ENCODE measurements around the gene PADI6. TPM values are rescaled to one million over a fixed set of nuclear protein-coding genes. Genes with fewer than 3 reads are reported as not detected.
A peak's percentile ranks its signal among the peaks of the same experiment; 100 is the strongest.

Gene PADI6
- total and polyA plus RNA-seq, 4 donors = not detected

DNA sequence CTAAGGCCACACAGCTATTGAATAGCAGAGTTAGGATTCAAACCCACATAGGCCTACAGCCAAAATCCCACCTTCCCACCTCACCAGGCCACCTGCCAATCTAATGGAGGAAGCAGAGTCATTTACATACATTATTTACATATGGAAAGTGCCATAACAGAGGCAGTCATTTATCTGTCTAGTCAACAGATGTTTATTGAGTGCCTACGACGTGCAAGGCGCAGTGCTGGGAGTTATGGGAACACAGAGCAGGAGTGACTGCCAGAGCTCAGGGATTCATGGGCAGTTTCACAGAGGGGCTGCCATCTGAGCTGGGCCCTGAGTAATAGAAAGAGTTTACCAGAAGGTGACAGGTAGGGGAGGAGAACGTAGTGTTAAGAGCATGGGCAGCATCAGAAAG, 10.3 kb upstream of the PADI6 start:
- DNase-seq (no peak), ATAC-seq (ENCODE audit: insufficient read depth, low FRiP score) (no peak)
- peaks cover under 1 to 12% (median 2%) of the 10 kb centered on the region in 3 donors for H3K27me3 ChIP-seq (ENCODE audit: control insufficient read depth in 3 of 3, insufficient read depth in 3 of 3, low read length in 2 of 3)
- WGBS, 2 donors = 70 to 81% methylated on average over 4 of the region's 4 CpGs
- peaks cover 0 to 4% (median 0%) of the 10 kb centered on the region in 4 donors for H3K9me3 ChIP-seq (ENCODE audit: control insufficient read depth in 4 of 4, insufficient read depth in 3 of 4, low read length in 3 of 4)
- no peak overlapping the region for H3K9ac ChIP-seq (ENCODE audit: insufficient read depth in 1 of 2, low read length in 2 of 2)
- TF ChIP-seq, protein P1, sequence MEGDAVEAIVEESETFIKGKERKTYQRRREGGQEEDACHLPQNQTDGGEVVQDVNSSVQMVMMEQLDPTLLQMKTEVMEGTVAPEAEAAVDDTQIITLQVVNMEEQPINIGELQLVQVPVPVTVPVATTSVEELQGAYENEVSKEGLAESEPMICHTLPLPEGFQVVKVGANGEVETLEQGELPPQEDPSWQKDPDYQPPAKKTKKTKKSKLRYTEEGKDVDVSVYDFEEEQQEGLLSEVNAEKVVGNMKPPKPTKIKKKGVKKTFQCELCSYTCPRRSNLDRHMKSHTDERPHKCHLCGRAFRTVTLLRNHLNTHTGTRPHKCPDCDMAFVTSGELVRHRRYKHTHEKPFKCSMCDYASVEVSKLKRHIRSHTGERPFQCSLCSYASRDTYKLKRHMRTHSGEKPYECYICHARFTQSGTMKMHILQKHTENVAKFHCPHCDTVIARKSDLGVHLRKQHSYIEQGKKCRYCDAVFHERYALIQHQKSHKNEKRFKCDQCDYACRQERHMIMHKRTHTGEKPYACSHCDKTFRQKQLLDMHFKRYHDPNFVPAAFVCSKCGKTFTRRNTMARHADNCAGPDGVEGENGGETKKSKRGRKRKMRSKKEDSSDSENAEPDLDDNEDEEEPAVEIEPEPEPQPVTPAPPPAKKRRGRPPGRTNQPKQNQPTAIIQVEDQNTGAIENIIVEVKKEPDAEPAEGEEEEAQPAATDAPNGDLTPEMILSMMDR (IDR thresholded peaks at IDR 0.05; ENCODE audit: control extremely low read depth, extremely low read depth) = no peak
- H3K4me1 ChIP-seq (ENCODE audit: control insufficient read depth in 5 of 5, insufficient read depth in 5 of 5, low read length in 5 of 5) = no peaks in the 10 kb centered on the region
- H3K27ac ChIP-seq (ENCODE audit: low read depth in 1 of 2, low read length in 1 of 2) = no peak overlapping the region
- no peak overlapping the region for H3K4me3 ChIP-seq
- H3K36me3 ChIP-seq (ENCODE audit: control insufficient read depth in 4 of 4, insufficient read depth in 4 of 4, low read length in 4 of 4) = no peaks in the 10 kb centered on the region

DNA sequence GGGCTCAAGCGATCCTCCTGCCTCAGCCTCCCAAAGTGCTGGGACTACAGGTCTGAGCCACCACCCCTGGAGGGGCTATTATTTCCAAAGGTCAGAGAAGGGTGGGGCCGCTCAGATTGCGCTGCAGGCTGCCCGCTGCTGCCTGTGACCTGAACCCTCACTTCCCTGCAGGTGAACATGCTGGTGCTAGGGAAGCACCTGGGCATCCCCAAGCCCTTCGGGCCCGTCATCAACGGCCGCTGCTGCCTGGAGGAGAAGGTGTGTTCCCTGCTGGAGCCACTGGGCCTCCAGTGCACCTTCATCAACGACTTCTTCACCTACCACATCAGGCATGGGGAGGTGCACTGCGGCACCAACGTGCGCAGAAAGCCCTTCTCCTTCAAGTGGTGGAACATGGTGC, 8.6 kb upstream of the PADI6 start:
- Histone ChIP-seq H3K4me1 (ENCODE audit: control insufficient read depth in 5 of 5, insufficient read depth in 5 of 5, low read length in 5 of 5) (no peaks in the 10 kb centered on the region), H3K36me3 (ENCODE audit: control insufficient read depth in 4 of 4, insufficient read depth in 4 of 4, low read length in 4 of 4) (no peaks in the 10 kb centered on the region), H3K4me3 (no peak overlapping the region), H3K27me3 (ENCODE audit: control insufficient read depth in 3 of 3, insufficient read depth in 3 of 3, low read length in 2 of 3) (peaks cover 3 to 18% (median 6%) of the 10 kb centered on the region in 3 donors), H3K9me3 (ENCODE audit: control insufficient read depth in 4 of 4, insufficient read depth in 3 of 4, low read length in 3 of 4) (peaks cover 0 to 4% (median 0%) of the 10 kb centered on the region in 4 donors), H3K9ac (ENCODE audit: insufficient read depth in 1 of 2, low read length in 2 of 2) (no peak overlapping the region), H3K27ac (ENCODE audit: low read depth in 1 of 2, low read length in 1 of 2) (no peak overlapping the region)
- ATAC-seq (ENCODE audit: insufficient read depth, low FRiP score) (no peak), DNase-seq (no peak)
- TF ChIP-seq, protein P1 (IDR thresholded peaks at IDR 0.05; ENCODE audit: control extremely low read depth, extremely low read depth) = no peak
- 82 to 87% methylated on average over 12 of the region's 12 CpGs for WGBS, 2 donors

DNA sequence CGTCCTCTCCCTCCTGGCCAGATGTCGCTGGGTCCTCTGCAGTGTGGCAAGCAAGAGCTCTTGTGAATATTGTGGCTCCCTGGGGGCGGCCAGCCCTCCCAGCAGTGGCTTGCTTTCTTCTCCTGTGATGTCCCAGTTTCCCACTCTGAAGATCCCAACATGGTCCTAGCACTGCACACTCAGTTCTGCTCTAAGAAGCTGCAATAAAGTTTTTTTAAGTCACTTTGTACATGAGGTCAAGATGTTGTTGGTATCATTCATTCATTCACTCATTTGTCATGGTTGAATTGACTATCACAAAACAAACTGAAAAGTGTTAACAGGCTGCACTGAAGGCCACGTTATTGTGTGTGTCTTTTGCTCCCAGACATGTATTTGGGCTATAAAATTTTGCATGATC, 8.2 kb upstream of the PADI6 start:
- no peak overlapping the region for H3K4me3 ChIP-seq
- H3K4me1 ChIP-seq (ENCODE audit: control insufficient read depth in 5 of 5, insufficient read depth in 5 of 5, low read length in 5 of 5) = no peaks in the 10 kb centered on the region
- TF ChIP-seq, protein P1 (IDR thresholded peaks at IDR 0.05; ENCODE audit: control extremely low read depth, extremely low read depth) = no peak
- 78 to 94% methylated on average over 4 of the region's 4 CpGs for WGBS, 2 donors
- H3K36me3 ChIP-seq (ENCODE audit: control insufficient read depth in 4 of 4, insufficient read depth in 4 of 4, low read length in 4 of 4) = no peaks in the 10 kb centered on the region
- no peak for DNase-seq
- H3K27ac ChIP-seq (ENCODE audit: low read depth in 1 of 2, low read length in 1 of 2) = no peak overlapping the region
- H3K9me3 ChIP-seq (ENCODE audit: control insufficient read depth in 4 of 4, insufficient read depth in 3 of 4, low read length in 3 of 4) = peaks cover 0 to 4% (median 0%) of the 10 kb centered on the region in 4 donors
- no peak overlapping the region for H3K9ac ChIP-seq (ENCODE audit: insufficient read depth in 1 of 2, low read length in 2 of 2)
- ATAC-seq (ENCODE audit: insufficient read depth, low FRiP score) = no peak
- H3K27me3 ChIP-seq (ENCODE audit: control insufficient read depth in 3 of 3, insufficient read depth in 3 of 3, low read length in 2 of 3) = peaks cover 4 to 19% (median 6%) of the 10 kb centered on the region in 3 donors

DNA sequence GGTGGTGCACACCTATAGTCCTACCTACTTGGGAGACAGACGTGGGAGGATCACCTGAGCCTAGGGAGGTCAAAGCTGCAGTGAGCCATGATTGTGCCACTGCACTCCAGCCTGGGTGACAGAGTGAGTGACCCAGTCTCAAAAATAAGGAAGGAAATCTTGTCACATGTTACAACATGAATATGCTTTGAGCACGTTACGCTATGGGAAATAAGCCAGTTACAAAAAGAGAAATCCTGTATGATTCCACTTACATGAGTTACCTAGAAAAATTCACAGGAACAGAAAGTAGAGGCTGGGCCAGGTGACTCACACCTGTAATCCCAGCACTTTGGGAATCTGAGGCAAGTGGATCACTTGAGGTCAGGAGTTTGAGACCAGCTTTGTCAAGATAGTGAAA, 6.7 kb upstream of the PADI6 start:
- peak; percentile 62 for ATAC-seq (ENCODE audit: insufficient read depth, low FRiP score)
- no peaks in the 10 kb centered on the region for H3K36me3 ChIP-seq (ENCODE audit: control insufficient read depth in 4 of 4, insufficient read depth in 4 of 4, low read length in 4 of 4)
- H3K9ac ChIP-seq (ENCODE audit: insufficient read depth in 1 of 2, low read length in 2 of 2) = no peak overlapping the region
- WGBS, 2 donors = 15 to 44% methylated on average over 3 of the region's 3 CpGs
- TF ChIP-seq, protein P1 (IDR thresholded peaks at IDR 0.05; ENCODE audit: control extremely low read depth, extremely low read depth) = no peak
- DNase-seq = no peak
- H3K4me1 ChIP-seq (ENCODE audit: control insufficient read depth in 5 of 5, insufficient read depth in 5 of 5, low read length in 5 of 5) = no peaks in the 10 kb centered on the region
- no peak overlapping the region for H3K4me3 ChIP-seq
- peaks cover 8 to 17% (median 10%) of the 10 kb centered on the region in 3 donors for H3K27me3 ChIP-seq (ENCODE audit: control insufficient read depth in 3 of 3, insufficient read depth in 3 of 3, low read length in 2 of 3)
- H3K27ac ChIP-seq (ENCODE audit: low read depth in 1 of 2, low read length in 1 of 2) = no peak overlapping the region
- H3K9me3 ChIP-seq (ENCODE audit: control insufficient read depth in 4 of 4, insufficient read depth in 3 of 4, low read length in 3 of 4) = peaks cover 0 to 4% (median 0%) of the 10 kb centered on the region in 4 donors

All from lung (tissue), 12 donors.